Measurements from ENCODE around the gene DDX56. TPM values are rescaled to one million over a fixed set of nuclear protein-coding genes. Genes with fewer than 3 reads are reported as not detected.
A peak's percentile ranks its signal among the peaks of the same experiment; 100 is the strongest.

The DDX56 gene
- total and polyA plus RNA-seq, 2 of the 4 experiments (the other 2 are of a cell fraction): 59.4 to 67.7 TPM

- H3K4me3 ChIP-seq (ENCODE audit: insufficient read depth, low read depth, low read length): no peak overlapping the region
- no peak overlapping the region for H3K9ac ChIP-seq (ENCODE audit: low read depth, low read length)
- no peak overlapping the region; the same call in 1 of the 2 replicates for H3K18ac ChIP-seq (ENCODE audit: low read depth, low read length)
- peaks cover 5% of the 10 kb centered on the region for H3K9me1 ChIP-seq (ENCODE audit: insufficient read depth, low read length)
- peak; percentile 82 for DNase-seq
- 80% methylated on average over 1 of the region's 2 CpGs; no CpG with 5 or more reads in 1 of the 2 experiments for WGBS, 2 experiments (ENCODE audit: extremely low coverage in 2 of 2, insufficient read length in 1 of 2)
- ChIA-PET CTCF (no interaction called here), POLR2A (ENCODE audit: unreplicated experiment) (no interaction called here)
- ATAC-seq (ENCODE audit: low read depth): peak; percentile 80
- H3K27me3 ChIP-seq (ENCODE audit: control insufficient read depth, insufficient read depth, low read length): no peaks in the 10 kb centered on the region
- H4K20me1 ChIP-seq (ENCODE audit: insufficient read depth, low read length): peaks cover 15% of the 10 kb centered on the region
- H3K56ac ChIP-seq (ENCODE audit: extremely low read depth, insufficient read depth, low read length): no peak overlapping the region
- no peak overlapping the region for H3K27ac ChIP-seq (ENCODE audit: insufficient read depth, low read length)
- H3K4ac ChIP-seq (ENCODE audit: low read depth, low read length): peak overlapping the region; percentile 38; the same call in 1 of the 2 replicates
- peaks cover 2% of the 10 kb centered on the region; the same call in 1 of the 2 replicates for H3K36me3 ChIP-seq (ENCODE audit: control insufficient read depth, insufficient read depth, low read length)
- H2BK120ac ChIP-seq (ENCODE audit: low read depth, low read length): no peak overlapping the region
- peak overlapping the region; percentile 76; the same call in 1 of the 2 replicates for H2AK5ac ChIP-seq (ENCODE audit: low read depth, low read length)
- peaks cover 32 to 66% of the 10 kb centered on the region in 2 experiments for H3K79me1 ChIP-seq (ENCODE audit: low read depth in 1 of 2, low read length in 2 of 2)
- H2BK15ac ChIP-seq (ENCODE audit: low read depth, low read length): no peak overlapping the region
- TF ChIP-seq FOS (IDR thresholded peaks at IDR 0.05; ENCODE audit: low read depth, low read length) (peak; percentile 15; the same call in 1 of the 2 replicates), RCOR1 (IDR thresholded peaks at IDR 0.05; ENCODE audit: insufficient replicate concordance, low read length) (no peak), ELK1 (IDR thresholded peaks at IDR 0.05; ENCODE audit: borderline replicate concordance, low read depth, low read length) (no peak)
- dilution Hi-C loops (cut with HindIII; ENCODE audit: low sequenced_read_pairs, unreplicated experiment): no loop called here
- H4K91ac ChIP-seq (ENCODE audit: insufficient read depth, low read depth, low read length): no peak overlapping the region
- H3K14ac ChIP-seq (replicated peaks; ENCODE audit: low read depth, low read length): peak overlapping the region; percentile 87
- no TSS peak for BruUV-seq (replicated peaks)
- H2BK5ac ChIP-seq (ENCODE audit: low read depth, low read length, poor library complexity, severe bottlenecking): peak overlapping the region; percentile 59
- no peak overlapping the region for H2AFZ ChIP-seq (replicated peaks; ENCODE audit: low read length, poor library complexity)
- peak overlapping the region; percentile 55; the same call in 1 of the 2 replicates for H3K4me2 ChIP-seq (ENCODE audit: low read depth, low read length)
- intact Hi-C loops (cut with micrococcal nuclease): no loop called here
- H4K8ac ChIP-seq (ENCODE audit: low read depth in 2 of 2, low read length in 2 of 2): peak overlapping the region in 1 of 2 experiments; percentile 58; a peak in 2 of 4 replicates
- peaks cover 5% of the 10 kb centered on the region for H3K4me1 ChIP-seq (ENCODE audit: control insufficient read depth, insufficient read depth, low read length)
- no peaks in the 10 kb centered on the region for H3K9me3 ChIP-seq (ENCODE audit: control insufficient read depth, insufficient read depth, low read length)
- peak overlapping the region; percentile 30 for H4K5ac ChIP-seq (ENCODE audit: low read depth, low read length)
- no peak overlapping the region for H2AK9ac ChIP-seq (replicated peaks; ENCODE audit: low read depth, low read length, poor library complexity)
- H2BK20ac ChIP-seq (ENCODE audit: low read depth, low read length): no peak overlapping the region
- no peak overlapping the region; the same call in 1 of the 2 replicates for H3K23ac ChIP-seq (ENCODE audit: low read depth, low read length)
- in situ Hi-C loops (cut with MboI; ENCODE audit: low sequenced_read_pairs): no loop called here
Observed at GRCh38 chr7:44617225-44617890, 43.6 kb upstream of the DDX56 start.
